Kidney epithelial cell (primary cell): Measurements from ENCODE around the gene NCAPD2. TPM values are rescaled to one million over a fixed set of nuclear protein-coding genes. Genes with fewer than 3 reads are reported as not detected.

ENCODE experiments used
- DNase-seq: peaks from one replicate; pipeline ENCODE4 v3.0.0-alpha.2; 2010; ENCODE audit warnings: low read depth
- H3K27me3 ChIP-seq: 2 replicates; pipeline ENCODE4 v1.6.0; 2011; ENCODE audit warnings: low read length; ENCODE audit not compliant: control insufficient read depth, insufficient read depth
- H3K36me3 ChIP-seq: 2 replicates; pipeline ENCODE4 v1.5.1; 2011; ENCODE audit warnings: low read length; ENCODE audit not compliant: control insufficient read depth, insufficient read depth
- H3K4me3 ChIP-seq: 2 replicates; pipeline ENCODE4 v1.5.1; 2011; ENCODE audit warnings: low read depth, mild to moderate bottlenecking, control low read depth, low read length
- CTCF ChIP-seq: IDR thresholded peaks from 2 replicates; pipeline ENCODE4 v1.5.1; 2011; ENCODE audit warnings: mild to moderate bottlenecking, moderate library complexity, low read length, control low read depth, inconsistent platforms; ENCODE audit not compliant: insufficient read depth, poor library complexity, severe bottlenecking
- total RNA-seq: library from RNA; depleted of rRNA; stranded (reverse); fragments of >200 nt; gene quantifications from 2 replicates; pipeline ENCODE4 v1.2.3, GENCODE V29; 2015

The NCAPD2 gene
- total RNA-seq, 1 donor from 2014 or later: 62.3 TPM

- peaks cover 2% of the 10 kb centered on the region for H3K36me3 ChIP-seq
- no peak for TF ChIP-seq CTCF
- no peak overlapping the region for H3K4me3 ChIP-seq
- no peaks in the 10 kb centered on the region for H3K27me3 ChIP-seq
- DNase-seq: no peak
Measured at GRCh38 chr12:6508087-6508486, 14.2 kb downstream of the NCAPD2 start.

GRCh38 chr12:6520186-6520585, 26.3 kb downstream of the NCAPD2 start:
- DNase-seq: no peak
- Histone ChIP-seq H3K27me3 (no peaks in the 10 kb centered on the region), H3K4me3 (no peak overlapping the region), H3K36me3 (peaks cover 1% of the 10 kb centered on the region)
- TF ChIP-seq CTCF: no peak

- H3K36me3 ChIP-seq: no peaks in the 10 kb centered on the region
Measured at GRCh38 chr12:6522193-6522592, 28.3 kb downstream of the NCAPD2 start.

GRCh38 chr12:6523708-6524107, 29.8 kb downstream of the NCAPD2 start:
- no peak for DNase-seq
- no peaks in the 10 kb centered on the region for H3K36me3 ChIP-seq
- no peak overlapping the region for H3K4me3 ChIP-seq
- H3K27me3 ChIP-seq: no peaks in the 10 kb centered on the region
- TF ChIP-seq CTCF: no peak

More at GRCh38 chr12:6522193-6522592, 28.3 kb downstream of the NCAPD2 start:
- no peak for DNase-seq
- Histone ChIP-seq H3K4me3 (no peak overlapping the region), H3K27me3 (no peaks in the 10 kb centered on the region)
- TF ChIP-seq CTCF: no peak

- no peaks in the 10 kb centered on the region for H3K36me3 ChIP-seq
Measured at GRCh38 chr12:6524648-6525047, 30.7 kb downstream of the NCAPD2 start.

More at GRCh38 chr12:6524648-6525047, 30.7 kb downstream of the NCAPD2 start:
- no peak for TF ChIP-seq CTCF
- no peak overlapping the region for H3K4me3 ChIP-seq
- no peak for DNase-seq
- H3K27me3 ChIP-seq: no peaks in the 10 kb centered on the region
